Calu3 (cell line): ENCODE results near the gene PLEKHM3. TPM values are rescaled to one million over a fixed set of nuclear protein-coding genes. Genes with fewer than 3 reads are reported as not detected.

Experiments
- BruUV-seq: library from RNA; stranded (reverse); fragments of 400-500 nt; replicated peaks from 2 replicates; lab custom pipeline; 2021; lab: Mats Ljungman, UMichigan
- CTCF ChIA-PET: fragments of 300-600 bp; sonication (Branson Sonifier 250); formaldehyde crosslinking; loops from one replicate; lab custom pipeline; 2022; ENCODE audit warnings: antibody characterized with exemption; lab: Charles Lee
- DNase-seq: peaks from one replicate; pipeline ENCODE4 v3.0.0; 2022
- H3K27ac Mint-ChIP-seq: one replicate; pipeline ENCODE4 v1.8.0; 2022; ENCODE audit warnings: mixed read lengths; ENCODE audit not compliant: unreplicated experiment
- H3K27me3 Mint-ChIP-seq: one replicate; pipeline ENCODE4 v1.8.0; 2022; ENCODE audit warnings: mixed read lengths; ENCODE audit not compliant: unreplicated experiment
- H3K36me3 Mint-ChIP-seq: one replicate; pipeline ENCODE4 v1.8.0; 2022; ENCODE audit warnings: mild to moderate bottlenecking, moderate library complexity, mixed read lengths; ENCODE audit not compliant: insufficient read depth, unreplicated experiment
- H3K4me1 Mint-ChIP-seq: one replicate; pipeline ENCODE4 v1.8.0; 2022; ENCODE audit warnings: mild to moderate bottlenecking, low read depth, mixed read lengths; ENCODE audit not compliant: unreplicated experiment
- H3K4me3 Mint-ChIP-seq: one replicate; pipeline ENCODE4 v1.8.0; 2022; ENCODE audit warnings: mild to moderate bottlenecking, low read depth, moderate library complexity, mixed read lengths; ENCODE audit not compliant: unreplicated experiment
- H3K9me3 Mint-ChIP-seq: one replicate; pipeline ENCODE4 v1.8.0; 2022; ENCODE audit warnings: low read depth, mixed read lengths; ENCODE audit not compliant: unreplicated experiment
- CTCF ChIP-seq: fragments of 200-600 bp; IDR thresholded peaks from one replicate; pipeline ENCODE4 v1.8.0; 2022; ENCODE audit warnings: antibody characterized with exemption; ENCODE audit not compliant: unreplicated experiment
- intact Hi-C: fragments of 100-400 bp; cut with micrococcal nuclease; formaldehyde crosslinking; loops from one replicate; pipeline ENCODE4 v1.10.0; 2022; ENCODE audit not compliant: unreplicated experiment
- total RNA-seq: library from RNA; stranded (reverse); gene quantifications from 2 replicates; pipeline ENCODE4 v1.2.3, GENCODE V29; 2022

PLEKHM3 gene
- total RNA-seq, 1 experiment from 2014 or later = 8.0 TPM

GRCh38 chr2:208015475-208015874, 9.9 kb downstream of the PLEKHM3 start:
- no peaks in the 10 kb centered on the region for H3K27me3 Mint-ChIP-seq
- intact Hi-C loops = no loop called here
- CTCF ChIA-PET = interaction anchor here (0.9 to 1.5 kb wide), 2 partner anchors 10 to 19 kb away, joined by 4 read pairs; partner anchors contain the start of gene PLEKHM3
- H3K4me1 Mint-ChIP-seq = peaks cover 20% of the 10 kb centered on the region
- no TSS peak for BruUV-seq
- H3K27ac Mint-ChIP-seq = no peak overlapping the region
- H3K36me3 Mint-ChIP-seq = no peaks in the 10 kb centered on the region
- DNase-seq = no peak
- no peaks in the 10 kb centered on the region for H3K9me3 Mint-ChIP-seq
- no peak for TF ChIP-seq CTCF
- H3K4me3 Mint-ChIP-seq = no peak overlapping the region

GRCh38 chr2:208013285-208014178, 11.8 kb downstream of the PLEKHM3 start:
- H3K27ac Mint-ChIP-seq = peak overlapping the region; percentile 14
- no peaks in the 10 kb centered on the region for H3K27me3 Mint-ChIP-seq
- H3K4me3 Mint-ChIP-seq = no peak overlapping the region
- CTCF ChIA-PET = interaction anchor here (0.7 kb wide), 1 partner anchor 58 kb away, joined by 3 read pairs; no protein-coding TSS in a partner anchor
- no peak for TF ChIP-seq CTCF
- H3K4me1 Mint-ChIP-seq = peaks cover 20% of the 10 kb centered on the region
- H3K9me3 Mint-ChIP-seq = no peaks in the 10 kb centered on the region
- H3K36me3 Mint-ChIP-seq = no peaks in the 10 kb centered on the region
- DNase-seq = no peak
- intact Hi-C loops = no loop called here
- BruUV-seq = no TSS peak

DNA sequence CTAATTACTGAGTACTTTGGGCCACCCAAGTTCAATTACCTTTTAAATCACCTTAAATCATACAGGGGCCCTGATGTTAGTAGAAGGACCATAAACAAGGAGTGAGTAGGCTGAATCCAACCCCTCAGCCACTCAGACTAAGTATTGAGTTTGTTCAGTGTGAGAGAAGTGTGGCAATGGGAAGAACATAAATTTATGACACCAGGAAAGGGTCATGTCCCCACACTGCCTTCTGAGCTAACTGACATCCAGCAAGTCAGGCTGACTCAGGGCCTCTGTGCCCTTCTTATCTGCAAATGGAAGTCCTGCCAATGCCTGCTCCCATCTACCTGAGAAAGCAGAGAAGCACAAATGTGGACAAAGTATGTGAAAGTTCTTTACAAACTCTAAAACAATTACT, 12.9 kb downstream of the PLEKHM3 start:
- Mint-ChIP-seq H3K27me3 (no peaks in the 10 kb centered on the region), H3K4me3 (no peak overlapping the region), H3K36me3 (no peaks in the 10 kb centered on the region), H3K9me3 (no peaks in the 10 kb centered on the region), H3K4me1 (peaks cover 20% of the 10 kb centered on the region), H3K27ac (no peak overlapping the region)
- CTCF ChIA-PET = no interaction called here
- DNase-seq = no peak
- intact Hi-C loops = no loop called here
- no peak for TF ChIP-seq CTCF
- BruUV-seq = no TSS peak

GRCh38 chr2:208010506-208010905, 14.8 kb downstream of the PLEKHM3 start:
- TF ChIP-seq CTCF = no peak
- Mint-ChIP-seq H3K4me3 (no peak overlapping the region), H3K27me3 (no peaks in the 10 kb centered on the region), H3K4me1 (peaks cover 20% of the 10 kb centered on the region), H3K27ac (no peak overlapping the region), H3K36me3 (no peaks in the 10 kb centered on the region), H3K9me3 (no peaks in the 10 kb centered on the region)
- CTCF ChIA-PET = no interaction called here
- no peak for DNase-seq
- intact Hi-C loops = no loop called here
- no TSS peak for BruUV-seq
